Naive thymus-derived CD8-positive, alpha-beta T cell (primary cell): ENCODE results near the gene TOM1. TPM values are rescaled to one million over a fixed set of nuclear protein-coding genes. Genes with fewer than 3 reads are reported as not detected.

ENCODE experiments used
- ATAC-seq, 2 donors: fragments of 150-1000 bp; cut with Tn5 transposase in 1 of 2; sonication (Bioruptor Pico), chemical (Tn5 transposase) in 1 of 2; 1 replicate in 1 of 2; 2 replicates in 1 of 2; pipeline ENCODE4 v1.10.0; 2021; ENCODE audit warnings: mild to moderate bottlenecking in 2 of 2, moderate library complexity in 2 of 2
- POLR2A ChIA-PET: fragments of 350-600 bp; sonication (Branson Sonifier 250); formaldehyde crosslinking; loops from one replicate; lab custom pipeline; 2021; ENCODE audit warnings: antibody characterized with exemption; lab: Charles Lee
- DNase-seq, 10 donors: peaks; one replicate each; pipeline versions ENCODE4 v3.0.0 to v3.0.0-alpha.2; 2020 to 2022
- H3K27ac Mint-ChIP-seq, 10 donors: one replicate each; pipeline ENCODE4 v1.8.0; 2020 to 2022; ENCODE audit warnings: mild to moderate bottlenecking in 10 of 10, mixed read lengths in 10 of 10, moderate library complexity in 4 of 10, inconsistent platforms in 1 of 10
- H3K27me3 Mint-ChIP-seq, 5 donors: one replicate each; pipeline ENCODE4 v1.8.0; 2021 to 2022; ENCODE audit warnings: mixed read lengths in 5 of 5
- H3K36me3 Mint-ChIP-seq, 3 donors: one replicate each; pipeline ENCODE4 v1.8.0; 2020 to 2022; ENCODE audit warnings: mixed read lengths in 3 of 3, mild to moderate bottlenecking in 2 of 3, inconsistent platforms in 1 of 3
- H3K4me1 Mint-ChIP-seq, 4 donors: one replicate each; pipeline ENCODE4 v1.8.0; 2021 to 2022; ENCODE audit warnings: mixed read lengths in 4 of 4
- H3K4me3 Mint-ChIP-seq, 10 donors: one replicate each; pipeline ENCODE4 v1.8.0; 2020 to 2022; ENCODE audit warnings: mild to moderate bottlenecking in 10 of 10, mixed read lengths in 10 of 10, moderate library complexity in 6 of 10, inconsistent platforms in 1 of 10
- H3K9me3 Mint-ChIP-seq, 9 donors: one replicate each; pipeline ENCODE4 v1.8.0; 2020 to 2022; ENCODE audit warnings: mixed read lengths in 9 of 9, mild to moderate bottlenecking in 3 of 9, inconsistent platforms in 1 of 9, moderate library complexity in 1 of 9
- polyA plus RNA-seq, 3 donors: library from polyadenylated mRNA; unstranded; fragments of 300-500 nt; fragmentation: Illumina TruSeq; gene quantifications; one replicate each; pipeline ENCODE4 v1.2.3, GENCODE V29; 2021
- total RNA-seq, 8 experiments: library from RNA in 2 of 8; stranded (reverse) in 2 of 8; gene quantifications; one replicate each; pipeline ENCODE4 v1.2.3 and lab custom pipeline; 2021 to 2026

TOM1 gene
- total and polyA plus RNA-seq, 5 experiments from 2014 or later, result 26.6 to 47.8 (median 29.6) TPM

GRCh38 chr22:35317680-35318290, 18.1 kb downstream of the TOM1 start:
- Mint-ChIP-seq H3K9me3 (no peaks in the 10 kb centered on the region), H3K4me1 (peaks cover 12 to 20% (median 18%) of the 10 kb centered on the region in 4 donors), H3K27ac (no peak overlapping the region), H3K27me3 (no peaks in the 10 kb centered on the region), H3K4me3 (no peak overlapping the region), H3K36me3 (peaks cover 0 to 48% (median 6%) of the 10 kb centered on the region in 3 donors)
- POLR2A ChIA-PET, result interaction anchor here (1.2 kb wide), 1 partner anchor 15 kb away, joined by 3 read pairs; no protein-coding TSS in a partner anchor
- peak in 1 of 10 donors; percentile 16 for DNase-seq
- no peak for ATAC-seq

GRCh38 chr22:35318346-35319215, 18.9 kb downstream of the TOM1 start:
- peak in 1 of 10 donors; percentile 44 for DNase-seq
- Mint-ChIP-seq H3K9me3 (no peaks in the 10 kb centered on the region), H3K4me1 (peaks cover 9 to 13% (median 12%) of the 10 kb centered on the region in 4 donors), H3K27ac (no peak overlapping the region), H3K4me3 (no peak overlapping the region), H3K36me3 (peaks cover 0 to 55% (median 11%) of the 10 kb centered on the region in 3 donors), H3K27me3 (no peaks in the 10 kb centered on the region)
- no peak for ATAC-seq
- POLR2A ChIA-PET, result interaction anchor here (1.2 kb wide), 1 partner anchor 14 kb away, joined by 3 read pairs; no protein-coding TSS in a partner anchor

- POLR2A ChIA-PET, result no interaction called here
- H3K27ac Mint-ChIP-seq, result peak overlapping the region in 1 of 10 donors; percentile 43
- peaks cover 0 to 64% (median 19%) of the 10 kb centered on the region in 3 donors for H3K36me3 Mint-ChIP-seq
- no peaks in the 10 kb centered on the region for H3K9me3 Mint-ChIP-seq
- no peaks in the 10 kb centered on the region for H3K27me3 Mint-ChIP-seq
- ATAC-seq, result no peak
- H3K4me3 Mint-ChIP-seq, result no peak overlapping the region
- peak in 1 of 10 donors; percentile 24 for DNase-seq
- peaks cover 5 to 8% (median 7%) of the 10 kb centered on the region in 4 donors for H3K4me1 Mint-ChIP-seq
Measured at GRCh38 chr22:35319244-35319985, 19.7 kb downstream of the TOM1 start.

GRCh38 chr22:35322126-35322525, 22.4 kb downstream of the TOM1 start:
- no peak for DNase-seq
- ATAC-seq, result no peak
- no peaks in the 10 kb centered on the region for H3K9me3 Mint-ChIP-seq
- POLR2A ChIA-PET, result no interaction called here
- no peaks in the 10 kb centered on the region for H3K27me3 Mint-ChIP-seq
- peaks cover 0 to 82% (median 22%) of the 10 kb centered on the region in 3 donors for H3K36me3 Mint-ChIP-seq
- H3K4me3 Mint-ChIP-seq, result no peak overlapping the region
- H3K4me1 Mint-ChIP-seq, result peaks cover 0 to 9% (median 6%) of the 10 kb centered on the region in 4 donors
- peak overlapping the region in 1 of 10 donors; percentile 61 for H3K27ac Mint-ChIP-seq

- no peak for DNase-seq
- ATAC-seq, result no peak
- no peaks in the 10 kb centered on the region for H3K27me3 Mint-ChIP-seq
- POLR2A ChIA-PET, result no interaction called here
- no peaks in the 10 kb centered on the region for H3K9me3 Mint-ChIP-seq
- H3K4me3 Mint-ChIP-seq, result no peak overlapping the region
- peaks cover under 1 to 9% (median 6%) of the 10 kb centered on the region in 4 donors for H3K4me1 Mint-ChIP-seq
- H3K27ac Mint-ChIP-seq, result no peak overlapping the region
- H3K36me3 Mint-ChIP-seq, result peaks cover 0 to 81% (median 22%) of the 10 kb centered on the region in 3 donors
Measured at GRCh38 chr22:35322893-35323292, 23.2 kb downstream of the TOM1 start.

GRCh38 chr22:35323305-35323704, 23.6 kb downstream of the TOM1 start:
- no peaks in the 10 kb centered on the region for H3K9me3 Mint-ChIP-seq
- H3K36me3 Mint-ChIP-seq, result peaks cover 0 to 79% (median 20%) of the 10 kb centered on the region in 3 donors
- POLR2A ChIA-PET, result interaction anchor here (1.2 kb wide), 1 partner anchor 24 kb away, joined by 6 read pairs; the partner anchor contains the start of gene TOM1

GRCh38 chr22:35324067-35324466, 24.4 kb downstream of the TOM1 start:
- DNase-seq, result no peak
- no peak overlapping the region for H3K27ac Mint-ChIP-seq
- peaks cover 0 to 73% (median 20%) of the 10 kb centered on the region in 3 donors for H3K36me3 Mint-ChIP-seq
- POLR2A ChIA-PET, result interaction anchor here (0.7 to 1.2 kb wide), 5 partner anchors 17 to 327 kb away, joined by 4 to 8 read pairs (median 5); partner anchors contain the start of gene TOM1
- no peaks in the 10 kb centered on the region for H3K27me3 Mint-ChIP-seq
- H3K4me3 Mint-ChIP-seq, result no peak overlapping the region
- peaks cover 5 to 9% (median 8%) of the 10 kb centered on the region in 4 donors for H3K4me1 Mint-ChIP-seq
- H3K9me3 Mint-ChIP-seq, result no peaks in the 10 kb centered on the region
- ATAC-seq, result no peak

More at GRCh38 chr22:35323305-35323704, 23.6 kb downstream of the TOM1 start:
- DNase-seq (no peak), ATAC-seq (no peak)
- Mint-ChIP-seq H3K27me3 (no peaks in the 10 kb centered on the region), H3K4me3 (no peak overlapping the region), H3K27ac (no peak overlapping the region), H3K4me1 (peaks cover 4 to 9% (median 6%) of the 10 kb centered on the region in 4 donors)

GRCh38 chr22:35324762-35325161, 25.1 kb downstream of the TOM1 start:
- no peaks in the 10 kb centered on the region for H3K9me3 Mint-ChIP-seq
- DNase-seq (no peak), ATAC-seq (no peak)
- H3K27me3 Mint-ChIP-seq, result no peaks in the 10 kb centered on the region
- H3K4me3 Mint-ChIP-seq, result no peak overlapping the region
- peak overlapping the region in 1 of 10 donors; percentile 47 for H3K27ac Mint-ChIP-seq
- peaks cover 0 to 69% (median 20%) of the 10 kb centered on the region in 3 donors for H3K36me3 Mint-ChIP-seq
- POLR2A ChIA-PET, result interaction anchor here (0.7 kb wide), 2 partner anchors 18 to 19 kb away, joined by 4 read pairs; no protein-coding TSS in a partner anchor
- peaks cover 6 to 16% (median 11%) of the 10 kb centered on the region in 4 donors for H3K4me1 Mint-ChIP-seq

GRCh38 chr22:35325209-35325608, 25.5 kb downstream of the TOM1 start:
- no peak for DNase-seq

GRCh38 chr22:35326854-35327562, 27.3 kb downstream of the TOM1 start:
- Mint-ChIP-seq H3K27ac (peak overlapping the region in 2 of 10 donors; percentile 67 to 70), H3K4me1 (peaks cover 9 to 31% (median 23%) of the 10 kb centered on the region in 4 donors), H3K27me3 (no peaks in the 10 kb centered on the region), H3K4me3 (peak overlapping the region in 1 of 10 donors; percentile 20), H3K9me3 (no peaks in the 10 kb centered on the region), H3K36me3 (peaks cover 0 to 70% (median 15%) of the 10 kb centered on the region in 3 donors)
- DNase-seq, result no peak
- no peak for ATAC-seq
- POLR2A ChIA-PET, result interaction anchor here (0.5 kb wide), 1 partner anchor 19 kb away, joined by 7 read pairs; no protein-coding TSS in a partner anchor

More at GRCh38 chr22:35325209-35325608, 25.5 kb downstream of the TOM1 start:
- Mint-ChIP-seq H3K27me3 (no peaks in the 10 kb centered on the region), H3K9me3 (no peaks in the 10 kb centered on the region), H3K4me1 (peaks cover 8 to 21% (median 15%) of the 10 kb centered on the region in 4 donors), H3K36me3 (peaks cover 0 to 71% (median 20%) of the 10 kb centered on the region in 3 donors), H3K4me3 (no peak overlapping the region), H3K27ac (peak overlapping the region in 1 of 10 donors; percentile 47)
- ATAC-seq, result no peak
- POLR2A ChIA-PET, result no interaction called here

- Mint-ChIP-seq H3K27me3 (no peaks in the 10 kb centered on the region), H3K9me3 (no peaks in the 10 kb centered on the region), H3K4me3 (no peak overlapping the region), H3K4me1 (peaks cover 8 to 35% (median 23%) of the 10 kb centered on the region in 4 donors), H3K27ac (peak overlapping the region in 2 of 10 donors; percentile 9 to 11), H3K36me3 (peaks cover 0 to 70% (median 15%) of the 10 kb centered on the region in 3 donors)
- DNase-seq (no peak), ATAC-seq (no peak)
- POLR2A ChIA-PET, result interaction anchor here (3.0 kb wide), 1 partner anchor 28 kb away, joined by 23 read pairs; the partner anchor contains the start of gene TOM1
Measured at GRCh38 chr22:35327690-35328471, 28.2 kb downstream of the TOM1 start.
